Measurements from ENCODE around the gene MRNIP.

MRNIP gene

GRCh38 chr5:179817890-179818745 lies 40.5 kb downstream of the MRNIP start:
- Histone ChIP-seq H3K27ac (ENCODE audit: low read depth, low read length) (peak overlapping the region; percentile 100), H3K4me3 (ENCODE audit: low read depth in 1 of 5, low read length in 5 of 5) (peak overlapping the region; percentile 50 to 95 (median 65)), H3K27me3 (ENCODE audit: control insufficient read depth in 5 of 5, insufficient read depth in 4 of 5, low read length in 5 of 5) (no peaks in the 10 kb centered on the region), H3K4me1 (ENCODE audit: control insufficient read depth in 5 of 5, insufficient read depth in 5 of 5, low read length in 5 of 5) (peaks cover 19 to 56% (median 49%) of the 10 kb centered on the region in 5 donors), H3K9ac (ENCODE audit: low read length in 5 of 5) (peak overlapping the region; percentile 7 to 100 (median 78)), H3K36me3 (ENCODE audit: control insufficient read depth in 5 of 5, insufficient read depth in 5 of 5, low read length in 5 of 5) (peaks cover 0 to 18% (median 14%) of the 10 kb centered on the region in 5 donors), H3K9me3 (ENCODE audit: control insufficient read depth in 5 of 5, low read length in 5 of 5) (no peaks in the 10 kb centered on the region)

- H3K4me1 ChIP-seq (ENCODE audit: control insufficient read depth in 5 of 5, insufficient read depth in 5 of 5, low read length in 5 of 5): peaks cover 14 to 49% (median 43%) of the 10 kb centered on the region in 5 donors
- H3K27me3 ChIP-seq (ENCODE audit: control insufficient read depth in 5 of 5, insufficient read depth in 4 of 5, low read length in 5 of 5): no peaks in the 10 kb centered on the region
- peaks cover 0 to 16% (median 12%) of the 10 kb centered on the region in 5 donors for H3K36me3 ChIP-seq (ENCODE audit: control insufficient read depth in 5 of 5, insufficient read depth in 5 of 5, low read length in 5 of 5)
- H3K9ac ChIP-seq (ENCODE audit: low read length in 5 of 5): peak overlapping the region in 3 of 5 donors; percentile 30 to 74 (median 43)
- H3K9me3 ChIP-seq (ENCODE audit: control insufficient read depth in 5 of 5, low read length in 5 of 5): no peaks in the 10 kb centered on the region
- H3K4me3 ChIP-seq (ENCODE audit: low read depth in 1 of 5, low read length in 5 of 5): peak overlapping the region in 4 of 5 donors; percentile 44 to 67 (median 58)
- peak overlapping the region; percentile 100 for H3K27ac ChIP-seq (ENCODE audit: low read depth, low read length)
These were observed 41.2 kb downstream of the MRNIP start for GRCh38 chr5:179817470-179817840.

- H3K9me3 ChIP-seq (ENCODE audit: control insufficient read depth in 5 of 5, low read length in 5 of 5): no peaks in the 10 kb centered on the region
- peak overlapping the region in 4 of 5 donors; percentile 30 to 76 (median 47) for H3K9ac ChIP-seq (ENCODE audit: low read length in 5 of 5)
- H3K27ac ChIP-seq (ENCODE audit: low read depth, low read length): peak overlapping the region; percentile 100
- no peaks in the 10 kb centered on the region for H3K27me3 ChIP-seq (ENCODE audit: control insufficient read depth in 5 of 5, insufficient read depth in 4 of 5, low read length in 5 of 5)
- H3K4me1 ChIP-seq (ENCODE audit: control insufficient read depth in 5 of 5, insufficient read depth in 5 of 5, low read length in 5 of 5): peaks cover 9 to 44% (median 37%) of the 10 kb centered on the region in 5 donors
- H3K4me3 ChIP-seq (ENCODE audit: low read depth in 1 of 5, low read length in 5 of 5): peak overlapping the region in 4 of 5 donors; percentile 44 to 67 (median 58)
- peaks cover 0 to 16% (median 9%) of the 10 kb centered on the region in 5 donors for H3K36me3 ChIP-seq (ENCODE audit: control insufficient read depth in 5 of 5, insufficient read depth in 5 of 5, low read length in 5 of 5)
These were observed 41.7 kb downstream of the MRNIP start for GRCh38 chr5:179816796-179817469.

- peaks cover 7 to 40% (median 35%) of the 10 kb centered on the region in 5 donors for H3K4me1 ChIP-seq (ENCODE audit: control insufficient read depth in 5 of 5, insufficient read depth in 5 of 5, low read length in 5 of 5)
- H3K9ac ChIP-seq (ENCODE audit: low read length in 5 of 5): peak overlapping the region in 4 of 5 donors; percentile 4 to 76 (median 47)
- no peak overlapping the region for H3K27ac ChIP-seq (ENCODE audit: low read depth, low read length)
- H3K9me3 ChIP-seq (ENCODE audit: control insufficient read depth in 5 of 5, low read length in 5 of 5): no peaks in the 10 kb centered on the region
- H3K36me3 ChIP-seq (ENCODE audit: control insufficient read depth in 5 of 5, insufficient read depth in 5 of 5, low read length in 5 of 5): peaks cover 0 to 17% (median 9%) of the 10 kb centered on the region in 5 donors
- no peaks in the 10 kb centered on the region for H3K27me3 ChIP-seq (ENCODE audit: control insufficient read depth in 5 of 5, insufficient read depth in 4 of 5, low read length in 5 of 5)
- peak overlapping the region in 3 of 5 donors; percentile 57 to 67 (median 59) for H3K4me3 ChIP-seq (ENCODE audit: low read depth in 1 of 5, low read length in 5 of 5)
These were observed 42.2 kb downstream of the MRNIP start for GRCh38 chr5:179816401-179816795.

- H3K9ac ChIP-seq (ENCODE audit: low read length in 5 of 5): no peak overlapping the region
- no peaks in the 10 kb centered on the region for H3K27me3 ChIP-seq (ENCODE audit: control insufficient read depth in 5 of 5, insufficient read depth in 4 of 5, low read length in 5 of 5)
- peaks cover 0 to 17% (median 9%) of the 10 kb centered on the region in 5 donors for H3K36me3 ChIP-seq (ENCODE audit: control insufficient read depth in 5 of 5, insufficient read depth in 5 of 5, low read length in 5 of 5)
- no peaks in the 10 kb centered on the region for H3K9me3 ChIP-seq (ENCODE audit: control insufficient read depth in 5 of 5, low read length in 5 of 5)
- no peak overlapping the region for H3K4me3 ChIP-seq (ENCODE audit: low read depth in 1 of 5, low read length in 5 of 5)
- peaks cover 7 to 40% (median 35%) of the 10 kb centered on the region in 5 donors for H3K4me1 ChIP-seq (ENCODE audit: control insufficient read depth in 5 of 5, insufficient read depth in 5 of 5, low read length in 5 of 5)
- H3K27ac ChIP-seq (ENCODE audit: low read depth, low read length): no peak overlapping the region
These were observed 42.9 kb downstream of the MRNIP start for GRCh38 chr5:179815491-179816249.

GRCh38 chr5:179814090-179814489 lies 44.5 kb downstream of the MRNIP start:
- H3K27ac ChIP-seq (ENCODE audit: low read depth, low read length): no peak overlapping the region
- H3K27me3 ChIP-seq (ENCODE audit: control insufficient read depth in 5 of 5, insufficient read depth in 4 of 5, low read length in 5 of 5): no peaks in the 10 kb centered on the region
- no peak overlapping the region for H3K9ac ChIP-seq (ENCODE audit: low read length in 5 of 5)
- H3K9me3 ChIP-seq (ENCODE audit: control insufficient read depth in 5 of 5, low read length in 5 of 5): no peaks in the 10 kb centered on the region
- peaks cover 0 to 17% (median 9%) of the 10 kb centered on the region in 5 donors for H3K36me3 ChIP-seq (ENCODE audit: control insufficient read depth in 5 of 5, insufficient read depth in 5 of 5, low read length in 5 of 5)
- H3K4me1 ChIP-seq (ENCODE audit: control insufficient read depth in 5 of 5, insufficient read depth in 5 of 5, low read length in 5 of 5): peaks cover 3 to 25% (median 23%) of the 10 kb centered on the region in 5 donors
- H3K4me3 ChIP-seq (ENCODE audit: low read depth in 1 of 5, low read length in 5 of 5): no peak overlapping the region

GRCh38 chr5:179812997-179813607 lies 45.5 kb downstream of the MRNIP start:
- Histone ChIP-seq H3K36me3 (ENCODE audit: control insufficient read depth in 5 of 5, insufficient read depth in 5 of 5, low read length in 5 of 5) (peaks cover 0 to 17% (median 9%) of the 10 kb centered on the region in 5 donors), H3K27ac (ENCODE audit: low read depth, low read length) (no peak overlapping the region), H3K27me3 (ENCODE audit: control insufficient read depth in 5 of 5, insufficient read depth in 4 of 5, low read length in 5 of 5) (no peaks in the 10 kb centered on the region), H3K4me3 (ENCODE audit: low read depth in 1 of 5, low read length in 5 of 5) (no peak overlapping the region), H3K9me3 (ENCODE audit: control insufficient read depth in 5 of 5, low read length in 5 of 5) (no peaks in the 10 kb centered on the region), H3K4me1 (ENCODE audit: control insufficient read depth in 5 of 5, insufficient read depth in 5 of 5, low read length in 5 of 5) (peaks cover 1 to 18% (median 16%) of the 10 kb centered on the region in 5 donors), H3K9ac (ENCODE audit: low read length in 5 of 5) (no peak overlapping the region)

GRCh38 chr5:179812135-179812825 lies 46.3 kb downstream of the MRNIP start:
- H3K9ac ChIP-seq (ENCODE audit: low read length in 5 of 5): no peak overlapping the region
- peaks cover 0 to 17% (median 8%) of the 10 kb centered on the region in 5 donors for H3K4me1 ChIP-seq (ENCODE audit: control insufficient read depth in 5 of 5, insufficient read depth in 5 of 5, low read length in 5 of 5)
- no peak overlapping the region for H3K4me3 ChIP-seq (ENCODE audit: low read depth in 1 of 5, low read length in 5 of 5)
- no peak overlapping the region for H3K27ac ChIP-seq (ENCODE audit: low read depth, low read length)
- no peaks in the 10 kb centered on the region for H3K27me3 ChIP-seq (ENCODE audit: control insufficient read depth in 5 of 5, insufficient read depth in 4 of 5, low read length in 5 of 5)
- no peaks in the 10 kb centered on the region for H3K9me3 ChIP-seq (ENCODE audit: control insufficient read depth in 5 of 5, low read length in 5 of 5)
- H3K36me3 ChIP-seq (ENCODE audit: control insufficient read depth in 5 of 5, insufficient read depth in 5 of 5, low read length in 5 of 5): peaks cover 0 to 17% (median 9%) of the 10 kb centered on the region in 5 donors

All from subcutaneous abdominal adipose tissue (tissue), 5 donors.